EH (cell line): ENCODE measurements around the gene PSMA7.

Experiments used
- DNase-seq: peaks from one replicate; pipeline ENCODE4 v3.0.0-alpha.2; 2015; ENCODE audit warnings: low read depth

Gene PSMA7

GRCh38 chr20:62171245-62171644 is 28.1 kb upstream of the PSMA7 start:
- DNase-seq, result no peak

GRCh38 chr20:62170536-62170935 is 27.3 kb upstream of the PSMA7 start:
- DNase-seq, result no peak

DNA sequence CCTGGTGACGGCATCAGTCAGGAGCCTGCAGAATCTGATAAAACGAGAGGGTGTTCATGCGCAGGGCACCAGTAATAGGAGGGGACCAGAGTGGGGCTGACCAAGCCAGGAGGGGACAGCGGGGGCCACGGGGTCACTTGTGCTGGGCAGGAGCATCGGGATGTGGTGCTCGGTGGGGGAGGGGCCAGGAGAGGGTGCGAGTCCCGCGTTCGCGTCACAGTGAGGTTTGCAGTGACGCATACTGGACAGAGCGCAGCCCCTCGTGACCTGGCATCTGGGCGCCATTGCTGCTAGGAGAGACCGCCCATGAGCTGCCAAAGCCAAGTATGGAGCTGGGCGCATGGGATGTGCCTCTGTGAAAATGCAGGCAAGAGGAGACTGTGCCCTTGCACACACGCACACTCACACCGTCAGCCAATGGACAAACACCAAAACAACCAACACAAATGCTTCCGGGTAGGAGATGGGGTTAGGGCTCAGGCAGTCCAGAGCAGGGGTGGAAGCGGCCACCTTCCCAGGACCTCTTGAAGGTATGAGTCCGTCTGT is 25.8 kb upstream of the PSMA7 start:
- no peak for DNase-seq

GRCh38 chr20:62168061-62168460 is 24.9 kb upstream of the PSMA7 start:
- no peak for DNase-seq

- no peak for DNase-seq
These were observed 24.3 kb upstream of the PSMA7 start for GRCh38 chr20:62167474-62167873.

DNA sequence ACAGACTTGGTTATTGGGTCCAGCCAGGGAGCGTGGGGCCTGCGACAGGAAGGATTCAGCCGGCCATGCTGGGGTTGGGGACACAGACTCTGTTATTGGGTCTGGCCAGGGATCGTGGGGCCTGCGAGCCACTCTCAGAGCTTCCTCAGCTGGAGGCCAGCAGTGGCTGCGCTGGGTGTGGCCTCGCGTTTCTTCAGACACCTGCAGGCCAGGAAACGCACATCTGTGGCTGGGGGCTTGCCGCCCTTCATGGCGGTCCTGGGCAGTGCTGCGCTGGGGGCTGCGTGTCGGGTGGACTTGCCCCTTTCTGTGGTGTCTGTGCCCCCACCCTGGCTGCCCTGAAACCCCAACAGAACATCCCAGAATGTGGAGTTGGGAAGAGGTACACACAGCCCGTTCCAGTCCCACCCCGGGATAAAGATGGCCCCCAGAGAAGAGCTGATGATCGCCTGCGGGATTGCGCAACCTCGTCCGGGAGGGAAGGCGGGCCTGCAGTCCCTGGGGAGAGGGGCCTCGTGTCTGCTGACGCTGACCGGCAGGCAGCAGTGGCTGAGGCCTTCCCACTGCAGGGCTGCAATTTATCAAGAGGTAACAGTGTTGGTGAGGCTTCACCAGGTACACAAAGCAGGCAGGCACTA is 22.7 kb upstream of the PSMA7 start:
- no peak for DNase-seq

- DNase-seq, result no peak
These were observed 21.9 kb upstream of the PSMA7 start for GRCh38 chr20:62164879-62165761.

DNA sequence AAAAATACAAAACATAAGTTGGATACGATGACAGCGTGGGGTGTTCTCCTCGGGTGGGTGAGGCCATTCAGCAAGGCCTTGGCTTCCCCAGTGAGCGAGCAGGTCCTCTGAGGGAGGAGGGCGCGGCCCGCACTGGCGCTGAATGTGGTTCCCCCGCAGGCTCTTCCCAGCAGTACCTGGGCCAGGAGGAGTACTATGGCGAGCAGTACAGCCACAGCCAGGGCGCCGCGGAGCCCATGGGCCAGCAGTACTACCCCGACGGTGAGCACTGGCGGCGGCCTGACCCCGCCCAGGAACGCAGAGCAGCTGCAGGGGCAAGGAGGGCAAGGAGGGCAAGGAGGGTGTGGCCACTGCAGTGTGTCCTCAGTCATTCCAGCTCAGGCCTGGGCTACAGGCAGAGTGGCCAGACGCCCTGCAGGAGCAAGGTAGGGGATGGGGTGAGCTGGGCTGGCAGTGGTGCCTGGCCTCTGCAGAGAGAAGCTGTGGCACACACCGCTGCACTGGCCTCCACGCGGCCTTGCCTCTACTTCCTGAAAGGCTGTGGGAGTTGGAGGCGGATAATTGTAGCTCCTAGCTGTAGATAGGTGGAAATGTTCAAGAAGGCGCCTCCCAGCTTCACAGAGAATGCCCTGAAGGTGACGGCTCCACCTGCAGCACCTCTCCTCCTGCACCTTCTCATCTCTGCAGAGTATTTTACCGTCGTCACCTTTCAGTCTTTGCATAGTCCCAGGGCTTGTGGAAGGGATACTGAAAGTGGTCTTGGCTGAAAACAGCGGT is 21.0 kb upstream of the PSMA7 start:
- no peak for DNase-seq

- DNase-seq, result no peak
These were observed 20.3 kb upstream of the PSMA7 start for GRCh38 chr20:62163485-62163865.

DNA sequence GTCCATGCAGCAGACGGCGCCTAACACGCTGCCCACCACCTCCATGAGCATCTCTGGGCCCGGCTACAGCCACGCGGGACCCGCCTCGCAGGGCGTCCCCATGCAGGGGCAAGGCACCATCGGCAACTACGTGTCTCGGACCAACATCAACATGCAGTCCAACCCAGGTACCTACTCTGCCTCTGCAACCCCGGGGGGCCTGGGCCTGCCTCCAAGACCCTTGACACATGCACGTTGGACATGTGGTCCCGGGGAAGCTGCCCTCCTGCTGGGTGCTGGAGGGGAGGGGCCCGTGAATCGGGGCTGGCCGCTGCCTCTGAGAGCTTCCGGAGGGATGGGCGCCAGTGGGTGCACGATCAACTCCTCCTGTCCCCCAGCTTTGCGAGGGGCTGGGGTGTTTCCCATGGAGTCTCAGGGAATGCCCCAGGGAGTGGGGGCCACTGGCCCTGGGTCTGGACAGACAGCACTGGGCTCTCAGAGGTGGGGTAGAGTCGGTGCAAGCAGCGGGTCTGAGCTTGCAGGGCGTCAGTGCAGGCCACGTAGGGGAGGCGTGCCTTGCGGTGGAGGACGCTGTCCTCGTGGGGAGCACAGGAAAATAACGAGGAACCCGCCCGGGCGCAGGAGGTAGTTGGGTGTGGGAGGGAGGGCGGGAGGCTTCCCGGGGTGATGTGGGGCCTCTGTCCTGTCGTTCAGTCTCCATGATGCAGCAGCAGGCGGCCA is 19.7 kb upstream of the PSMA7 start:
- DNase-seq, result no peak

GRCh38 chr20:62161347-62161746 is 18.2 kb upstream of the PSMA7 start:
- peak; percentile 23 for DNase-seq

DNA sequence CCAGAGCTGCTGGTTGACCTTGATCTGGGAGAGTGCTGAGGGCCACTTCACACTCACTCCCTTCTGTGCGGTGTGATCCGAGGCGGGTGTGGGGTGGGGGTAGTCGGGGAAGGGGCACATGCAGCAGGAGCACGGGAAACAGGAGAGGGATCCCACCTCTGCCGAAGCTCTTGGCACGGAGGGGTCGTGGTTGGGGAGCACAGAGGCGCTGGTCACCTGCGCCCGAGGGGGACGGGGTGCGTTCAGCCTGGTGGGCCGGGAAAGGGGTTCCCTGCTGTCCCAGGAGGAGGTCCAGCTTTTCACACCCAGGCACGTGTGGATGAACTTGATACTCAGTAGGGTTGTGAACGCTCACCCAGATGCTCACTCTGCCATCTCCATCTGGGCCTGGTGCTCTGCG is 17.7 kb upstream of the PSMA7 start:
- DNase-seq, result no peak

DNA sequence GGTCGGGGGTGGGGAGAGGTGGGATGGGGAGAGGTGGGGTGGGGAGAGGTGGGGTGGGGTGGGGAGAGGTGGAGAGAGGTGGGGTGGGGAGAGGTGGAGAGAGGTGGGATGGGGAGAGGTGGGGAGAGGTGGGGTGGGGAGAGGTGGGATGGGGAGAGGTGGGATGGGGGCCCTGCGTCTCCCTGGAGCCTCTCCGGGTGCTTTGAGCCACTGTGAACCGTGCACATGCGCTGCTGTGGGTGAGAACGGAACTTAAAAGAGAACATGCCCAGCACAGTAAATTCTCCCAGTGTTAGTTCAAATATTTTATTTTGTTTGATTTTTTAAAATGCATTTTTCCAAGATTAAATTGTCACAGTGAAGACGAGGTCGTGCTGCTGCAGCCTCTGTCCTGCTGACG is 17.1 kb upstream of the PSMA7 start:
- DNase-seq, result no peak

DNA sequence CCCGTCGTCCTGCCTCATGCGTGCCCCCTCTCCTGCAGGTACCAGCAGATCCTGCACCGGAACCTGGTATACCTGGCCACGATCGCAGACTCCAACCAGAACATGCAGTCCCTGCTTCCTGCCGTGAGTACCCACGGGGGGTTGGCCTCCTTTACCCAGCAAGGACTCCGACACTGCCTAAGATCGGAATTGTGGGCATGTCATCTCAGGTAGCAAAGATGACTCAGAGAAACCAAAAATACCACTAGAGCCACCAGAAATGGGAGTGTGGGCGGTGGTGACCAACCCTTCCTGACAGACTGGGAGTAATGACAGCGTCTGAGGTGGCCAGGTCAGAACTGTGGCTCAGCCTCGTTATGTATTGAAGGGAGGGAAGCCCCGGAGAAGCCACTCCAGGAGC is 16.6 kb upstream of the PSMA7 start:
- DNase-seq, result peak; percentile 12

DNA sequence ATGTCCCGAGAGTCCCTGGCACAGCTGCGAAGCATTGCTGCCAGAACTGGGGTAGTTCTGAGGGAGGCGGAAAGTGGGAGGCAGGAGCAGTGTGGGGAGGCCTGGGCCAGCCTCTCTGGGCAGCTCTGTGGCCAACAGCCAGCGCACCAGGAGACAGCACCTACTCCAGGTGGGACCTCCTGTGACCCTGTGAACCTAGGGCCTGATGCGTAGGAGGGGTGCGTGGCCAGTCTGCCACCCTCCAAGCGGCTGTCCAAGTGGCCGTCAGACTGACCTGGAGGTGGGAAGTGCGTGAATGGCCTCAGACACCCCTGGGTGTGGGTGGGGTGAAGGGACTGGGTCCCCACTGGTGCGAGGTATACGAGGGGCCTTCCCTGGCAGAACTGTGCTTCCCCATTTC is 15.9 kb upstream of the PSMA7 start:
- no peak for DNase-seq

DNA sequence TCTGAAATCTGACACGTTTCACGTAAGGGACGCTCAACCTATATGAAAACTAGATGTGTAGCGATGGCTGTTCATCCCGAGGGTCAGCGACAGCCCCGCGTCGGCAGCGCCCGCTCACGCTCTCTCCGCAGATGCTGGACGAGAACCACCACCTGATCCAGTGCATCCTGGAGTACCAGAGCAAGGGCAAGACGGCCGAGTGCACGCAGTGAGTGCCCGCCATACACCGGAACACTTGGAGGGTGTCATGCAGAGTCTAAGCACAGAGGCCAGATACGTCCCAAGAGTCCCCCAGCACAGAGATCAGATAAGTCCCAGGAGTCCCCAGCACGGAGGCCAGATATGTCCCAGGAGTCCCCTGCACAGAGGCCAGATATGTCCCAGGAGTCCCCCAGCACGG is 15.3 kb upstream of the PSMA7 start:
- no peak for DNase-seq

DNA sequence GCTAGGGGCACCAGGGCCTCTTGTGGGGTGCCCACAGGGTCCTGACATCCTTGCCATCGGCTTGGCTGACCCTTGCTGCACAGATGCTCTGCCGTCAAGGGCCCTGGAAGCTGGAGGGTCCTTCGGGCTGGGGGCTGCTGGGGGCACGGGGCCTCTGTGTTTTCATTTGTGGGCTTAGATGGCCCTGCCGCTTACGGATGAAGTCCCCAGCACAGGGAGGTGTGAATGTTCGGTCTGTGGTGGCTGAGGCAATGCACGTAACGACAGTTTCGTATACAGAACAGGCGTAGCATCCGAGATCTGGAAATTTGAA is 14.8 kb upstream of the PSMA7 start:
- no peak for DNase-seq

GRCh38 chr20:62157387-62158087 is 14.3 kb upstream of the PSMA7 start:
- DNase-seq, result no peak

DNA sequence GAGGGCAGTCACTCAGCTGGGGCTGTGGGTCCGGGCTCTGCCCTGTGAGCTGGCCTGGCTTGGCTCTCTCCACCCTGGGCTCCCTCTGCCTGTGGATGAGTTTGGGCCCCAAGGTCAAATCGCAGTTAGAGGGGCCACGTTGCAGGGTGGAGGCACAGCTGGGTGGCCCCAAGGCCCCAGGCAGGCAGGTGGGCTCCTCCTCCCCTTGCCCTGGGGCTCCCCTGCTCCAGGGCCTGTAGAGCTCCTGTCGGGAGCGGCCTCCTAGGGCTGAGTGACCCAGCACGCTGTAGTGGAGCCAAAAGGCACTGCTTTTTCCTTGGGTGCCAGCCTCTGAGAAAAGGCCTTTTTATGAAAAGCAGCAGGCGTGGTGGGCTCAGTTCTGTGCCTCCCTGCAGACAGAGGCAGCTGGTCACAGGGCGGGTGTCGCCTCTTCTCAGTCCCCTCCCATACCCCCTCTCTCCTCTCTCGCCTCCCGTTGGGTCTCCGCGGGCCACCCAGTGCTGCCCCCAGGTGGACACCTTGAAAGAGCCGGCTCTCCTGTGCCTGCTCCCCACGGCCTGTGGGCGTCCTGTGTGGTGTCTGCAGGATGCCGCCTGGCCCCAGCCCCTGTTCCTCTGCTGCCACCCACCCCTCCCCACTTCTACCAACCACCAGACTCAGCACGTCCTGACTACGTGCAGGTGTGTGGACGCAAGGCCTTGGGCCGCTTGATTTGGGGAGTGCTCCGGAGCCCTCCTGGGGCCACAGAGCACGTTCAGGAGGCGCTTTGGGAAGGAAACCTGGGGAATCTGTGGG is 13.6 kb upstream of the PSMA7 start:
- DNase-seq, result peak; percentile 56

DNA sequence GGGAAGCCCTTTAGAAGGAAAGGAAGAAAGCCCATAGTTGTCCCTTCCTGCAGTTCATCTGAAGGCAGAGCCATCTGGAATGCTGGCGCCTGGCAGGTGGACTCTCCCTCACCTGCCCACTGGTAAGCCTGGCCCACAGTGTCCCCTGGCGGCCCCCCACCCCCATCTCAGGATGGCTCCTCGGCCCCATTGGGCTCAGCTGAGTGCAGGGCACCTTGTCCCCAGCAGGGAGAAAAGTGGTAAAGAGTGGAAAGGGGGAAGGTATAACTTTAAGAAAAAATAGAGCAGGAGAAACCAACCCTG is 13.0 kb upstream of the PSMA7 start:
- DNase-seq, result no peak
